ENCODE results near the gene AGR2.
"Not testable (repeated sequence)": the region's sequence is repeated elsewhere in the genome, so short reads cannot be mapped to it uniquely, and the experiment has no call there.

The AGR2 gene

GRCh38 chr7:16773884-16774283, 30.9 kb downstream of the AGR2 start:
- TF ChIP-seq ZNF274 (IDR thresholded peaks at IDR 0.05; ENCODE audit: low read depth, low read length), result no peak
- H3K4me3 ChIP-seq (ENCODE audit: low read length), result no peak overlapping the region

- no peak overlapping the region for H3K4me3 ChIP-seq (ENCODE audit: low read length)
- TF ChIP-seq ZNF274 (IDR thresholded peaks at IDR 0.05; ENCODE audit: low read depth, low read length), result no peak
These were observed 31.5 kb downstream of the AGR2 start for GRCh38 chr7:16773326-16773725.

- TF ChIP-seq ZNF274 (IDR thresholded peaks at IDR 0.05; ENCODE audit: low read depth, low read length), result no peak
- H3K4me3 ChIP-seq (ENCODE audit: low read length), result no peak overlapping the region
These were observed 34.0 kb downstream of the AGR2 start for GRCh38 chr7:16770657-16771329.

- H3K4me3 ChIP-seq (ENCODE audit: low read length), result not testable (repeated sequence)
These were observed 34.8 kb downstream of the AGR2 start for GRCh38 chr7:16769994-16770393.

- no peak for TF ChIP-seq ZNF274 (IDR thresholded peaks at IDR 0.05; ENCODE audit: low read depth, low read length)
These were observed 39.4 kb downstream of the AGR2 start for GRCh38 chr7:16765436-16765859.

GRCh38 chr7:16764942-16765341, 39.9 kb downstream of the AGR2 start:
- TF ChIP-seq ZNF274 (IDR thresholded peaks at IDR 0.05; ENCODE audit: low read depth, low read length), result no peak
- H3K4me3 ChIP-seq (ENCODE audit: low read length), result no peak overlapping the region

More at GRCh38 chr7:16765436-16765859, 39.4 kb downstream of the AGR2 start:
- no peak overlapping the region for H3K4me3 ChIP-seq (ENCODE audit: low read length)

GRCh38 chr7:16762177-16762576, 42.6 kb downstream of the AGR2 start:
- H3K4me3 ChIP-seq (ENCODE audit: low read length), result no peak overlapping the region
- no peak for TF ChIP-seq ZNF274 (IDR thresholded peaks at IDR 0.05; ENCODE audit: low read depth, low read length)

GRCh38 chr7:16759840-16760239, 45.0 kb downstream of the AGR2 start:
- H3K4me3 ChIP-seq (ENCODE audit: low read length), result no peak overlapping the region
- TF ChIP-seq ZNF274 (IDR thresholded peaks at IDR 0.05; ENCODE audit: low read depth, low read length), result no peak

GRCh38 chr7:16758631-16759611, 45.9 kb downstream of the AGR2 start:
- no peak for TF ChIP-seq ZNF274 (IDR thresholded peaks at IDR 0.05; ENCODE audit: low read depth, low read length)
- H3K4me3 ChIP-seq (ENCODE audit: low read length), result no peak overlapping the region

- H3K4me3 ChIP-seq (ENCODE audit: low read length), result no peak overlapping the region
- no peak for TF ChIP-seq ZNF274 (IDR thresholded peaks at IDR 0.05; ENCODE audit: low read depth, low read length)
These were observed 46.8 kb downstream of the AGR2 start for GRCh38 chr7:16758036-16758435.

- no peak overlapping the region for H3K4me3 ChIP-seq (ENCODE audit: low read length)
- no peak for TF ChIP-seq ZNF274 (IDR thresholded peaks at IDR 0.05; ENCODE audit: low read depth, low read length)
These were observed 49.4 kb downstream of the AGR2 start for GRCh38 chr7:16755397-16755796.

- H3K4me3 ChIP-seq (ENCODE audit: low read length), result no peak overlapping the region; the same call in 1 of the 2 replicates
These were observed 49.9 kb downstream of the AGR2 start for GRCh38 chr7:16754856-16755317.

GRCh38 chr7:16753932-16754855, 50.6 kb downstream of the AGR2 start:
- H3K4me3 ChIP-seq (ENCODE audit: low read length), result peak overlapping the region; percentile 50
- no peak for TF ChIP-seq ZNF274 (IDR thresholded peaks at IDR 0.05; ENCODE audit: low read depth, low read length)

More at GRCh38 chr7:16754856-16755317, 49.9 kb downstream of the AGR2 start:
- TF ChIP-seq ZNF274 (IDR thresholded peaks at IDR 0.05; ENCODE audit: low read depth, low read length), result no peak

Data from GM08714 (cell line).